Endothelial cell of umbilical vein (primary cell): ENCODE data around the gene COL23A1.

Experiments
- CTCF ChIP-seq, 2 donors: IDR thresholded peaks; 1 replicate in 1 of 2; 2 replicates in 1 of 2; pipeline ENCODE4 v1.5.1; 2011; ENCODE audit warnings: low read length in 2 of 2, mild to moderate bottlenecking in 2 of 2, moderate library complexity in 2 of 2, control low read depth in 1 of 2, inconsistent platforms in 1 of 2, low read depth in 1 of 2; ENCODE audit not compliant: insufficient read depth in 1 of 2; ENCODE audit errors: extremely low read depth in 1 of 2
- EZH2 ChIP-seq: IDR thresholded peaks from 2 replicates; pipeline ENCODE4 v1.6.1; 2012; ENCODE audit warnings: borderline replicate concordance, low read depth, mild to moderate bottlenecking, moderate library complexity, low read length, inconsistent platforms; ENCODE audit not compliant: severe bottlenecking
- FOS ChIP-seq: IDR thresholded peaks from 2 replicates; pipeline ENCODE4 v1.6.1; 2011; ENCODE audit warnings: mild to moderate bottlenecking, low read length, moderate library complexity, borderline replicate concordance; ENCODE audit not compliant: insufficient read depth
- GATA2 ChIP-seq: IDR thresholded peaks from 2 replicates; pipeline ENCODE4 v1.7.0; 2011; ENCODE audit warnings: low read depth, mild to moderate bottlenecking, moderate library complexity, mixed read lengths, low read length; ENCODE audit not compliant: insufficient read length, insufficient read depth
- JUN ChIP-seq: IDR thresholded peaks from 2 replicates; pipeline ENCODE4 v1.6.1; 2011; ENCODE audit warnings: borderline replicate concordance, low read depth; ENCODE audit not compliant: insufficient read length, insufficient read depth
- MAX ChIP-seq: IDR thresholded peaks from 2 replicates; pipeline ENCODE4 v1.6.1; 2011; ENCODE audit not compliant: insufficient read depth, insufficient read length
- MYC ChIP-seq: IDR thresholded peaks from one replicate; pipeline ENCODE4 v1.6.1; 2011; ENCODE audit warnings: mild to moderate bottlenecking, low read depth, low read length
- POLR2A ChIP-seq: IDR thresholded peaks from 2 replicates; pipeline ENCODE4 v1.6.1; 2012; ENCODE audit warnings: low read depth, mild to moderate bottlenecking, control low read depth, low read length
- POLR2AphosphoS5 ChIP-seq: IDR thresholded peaks from 2 replicates; pipeline ENCODE4 v1.6.1; 2012; ENCODE audit warnings: low read depth, mild to moderate bottlenecking, control low read depth, low read length, moderate library complexity; ENCODE audit not compliant: insufficient read depth

- TF ChIP-seq POLR2A (no peak), CTCF (IDR thresholded peaks at IDR 0.05; ENCODE audit: extremely low read depth in 1 of 2, insufficient read depth in 1 of 2, low read depth in 1 of 2, low read length in 2 of 2) (no peak), EZH2 (no peak), POLR2AphosphoS5 (no peak), FOS (no peak), MAX (no peak), MYC (no peak), GATA2 (no peak), JUN (no peak)
Measured at GRCh38 chr5:178305801-178306200, 284.4 kb downstream of the COL23A1 start.
